NCI-H345 treated with DMSO at 0.1 percent for 48 hours (cell line): ENCODE measurements around the gene CRABP2.

Experiments used
- DNase-seq: peaks from one replicate; lab custom pipeline; 2025; ENCODE audit not compliant: unreplicated experiment; lab: John Stamatoyannopoulos, UW

Gene CRABP2

DNA sequence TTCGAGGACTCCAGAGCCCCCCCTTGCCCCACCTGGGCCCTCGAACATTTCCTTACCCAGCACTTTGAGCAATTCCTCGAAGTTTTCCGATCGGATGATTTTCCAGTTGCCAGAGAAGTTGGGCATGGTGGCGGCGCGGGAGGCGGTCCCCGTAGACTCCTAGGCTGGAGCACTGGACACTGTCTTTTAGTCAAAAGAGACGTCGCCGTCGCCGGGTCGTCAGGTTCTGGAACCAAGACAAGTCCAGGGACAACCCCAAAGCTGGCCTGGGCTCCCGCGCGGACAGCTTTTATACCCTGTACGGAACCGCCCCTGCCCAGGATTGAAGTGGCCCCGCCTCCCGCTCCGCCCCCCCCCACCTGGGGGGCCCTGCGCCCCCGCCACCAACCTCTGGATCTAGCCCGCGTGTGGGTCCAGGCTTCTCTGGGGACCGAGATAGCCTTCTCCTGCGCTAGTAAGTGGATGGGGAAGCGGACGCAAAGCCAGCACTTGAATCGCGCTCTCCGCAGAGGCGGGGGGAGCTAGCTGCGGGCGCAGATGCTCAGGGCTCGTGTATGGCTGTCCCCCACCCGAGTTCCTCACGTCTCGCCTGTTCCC lies at the start of gene CRABP2:
CRABP2 (minus strand) TSS at position 263 of the 597 bp plus-strand sequence; CDS start at position 126, 137 bp downstream.
- no peak for DNase-seq

DNA sequence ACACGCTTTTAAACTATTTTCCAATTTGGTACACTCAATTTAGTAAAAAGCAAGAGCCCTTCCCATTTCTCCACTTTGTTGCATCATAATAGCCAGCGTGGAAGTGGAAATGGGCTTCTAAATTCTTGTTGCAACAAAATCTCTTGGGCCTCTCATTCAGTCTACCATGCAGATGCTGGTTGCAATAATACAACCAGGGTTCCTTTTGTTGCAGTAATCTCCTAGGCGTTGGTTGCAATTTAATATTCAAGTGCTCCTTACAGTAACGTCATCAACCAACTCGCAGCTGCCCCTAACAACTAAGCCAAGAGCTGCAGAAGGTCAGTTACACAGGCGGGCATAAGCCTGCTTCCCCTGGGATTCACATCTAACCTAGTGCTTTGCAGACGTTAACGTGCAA lies 48.8 kb upstream of the CRABP2 start:
- DNase-seq, result no peak

DNA sequence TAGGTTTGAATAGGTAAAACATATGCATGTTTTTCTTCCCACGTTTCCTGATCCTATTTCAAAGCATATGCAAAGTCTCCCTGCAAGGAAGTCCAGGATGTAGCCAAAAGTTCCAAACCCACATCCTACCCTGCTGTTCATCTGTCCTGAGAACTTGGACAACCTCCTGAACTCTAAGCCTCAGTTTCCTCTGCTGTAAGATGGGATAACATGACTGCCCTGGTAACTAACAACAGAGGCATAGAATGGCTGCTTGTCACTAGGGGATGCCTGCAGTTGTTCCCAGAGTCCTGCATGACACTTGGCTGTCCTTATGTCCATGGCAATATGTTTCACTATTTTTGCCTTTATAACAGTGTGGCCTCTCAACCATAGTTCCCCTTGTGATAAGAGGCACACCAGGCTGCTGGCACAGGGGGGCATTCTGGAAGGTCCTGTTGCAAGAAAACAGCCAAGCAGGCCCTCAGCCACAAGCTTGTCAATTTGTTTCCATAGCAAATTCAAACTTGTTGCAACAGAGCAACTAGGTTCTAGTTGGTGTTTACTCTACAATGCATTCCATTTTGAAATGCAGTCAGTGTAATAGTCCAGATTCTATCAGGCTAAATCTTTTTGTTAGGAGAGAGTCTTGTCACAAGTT lies 47.6 kb upstream of the CRABP2 start:
- DNase-seq, result no peak

DNA sequence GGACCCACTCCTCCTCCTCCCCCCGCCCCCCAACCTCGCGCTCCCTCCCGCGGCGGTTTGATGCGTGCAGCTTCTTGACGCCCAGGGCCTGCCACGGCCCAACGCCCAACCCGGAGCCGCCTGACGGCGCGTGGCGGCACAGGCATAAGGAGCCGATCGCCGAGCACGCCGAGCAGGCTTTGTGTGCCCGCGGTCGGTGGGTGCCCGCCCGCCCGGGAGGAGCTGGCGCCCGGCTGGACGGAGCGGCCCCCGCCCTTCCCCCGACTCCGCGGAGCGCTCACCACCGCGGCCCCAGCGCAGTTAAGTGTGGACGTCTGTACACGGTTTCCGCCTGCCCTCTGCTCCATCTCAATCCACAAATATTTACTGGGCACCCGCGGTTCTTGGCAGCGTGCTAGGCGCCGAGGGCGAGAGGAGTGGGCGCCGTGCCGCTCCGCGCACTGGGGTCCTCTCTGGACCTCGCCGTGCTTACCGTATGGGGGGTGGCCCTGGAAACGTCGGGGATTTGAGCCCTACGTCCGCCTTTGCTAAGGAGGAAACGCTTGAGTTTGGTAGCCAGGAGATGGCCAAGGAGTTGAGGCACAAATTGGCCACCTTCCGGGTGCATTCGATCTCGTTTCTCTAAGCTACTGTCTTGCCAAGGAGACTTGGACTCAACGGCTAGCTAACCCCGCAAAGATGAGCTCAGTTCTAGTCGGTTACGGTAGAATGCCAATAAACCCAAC lies 46.5 kb upstream of the CRABP2 start:
- DNase-seq, result peak; percentile 83

DNA sequence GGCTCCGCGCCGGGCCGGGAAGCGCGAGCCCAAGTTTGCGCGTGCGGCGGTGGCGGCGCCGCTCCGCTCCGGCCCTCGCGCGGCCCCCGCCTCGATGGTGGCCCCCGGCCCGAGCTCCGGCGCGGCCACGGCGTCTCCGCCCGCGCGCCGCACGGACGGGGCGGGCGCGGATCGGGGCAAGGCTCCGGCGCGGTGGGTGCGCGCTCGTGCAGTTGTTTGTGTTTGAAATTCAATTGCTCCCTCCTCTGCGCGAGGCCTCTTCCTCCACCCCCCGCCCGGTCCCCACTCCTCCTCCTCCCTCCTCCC lies 46.0 kb upstream of the CRABP2 start, which contains the start of gene HDGF:
HDGF (minus strand) TSS at position 225 of the 306 bp plus-strand sequence. CDS start 246 bp downstream, outside the sequence.
- no peak for DNase-seq

DNA sequence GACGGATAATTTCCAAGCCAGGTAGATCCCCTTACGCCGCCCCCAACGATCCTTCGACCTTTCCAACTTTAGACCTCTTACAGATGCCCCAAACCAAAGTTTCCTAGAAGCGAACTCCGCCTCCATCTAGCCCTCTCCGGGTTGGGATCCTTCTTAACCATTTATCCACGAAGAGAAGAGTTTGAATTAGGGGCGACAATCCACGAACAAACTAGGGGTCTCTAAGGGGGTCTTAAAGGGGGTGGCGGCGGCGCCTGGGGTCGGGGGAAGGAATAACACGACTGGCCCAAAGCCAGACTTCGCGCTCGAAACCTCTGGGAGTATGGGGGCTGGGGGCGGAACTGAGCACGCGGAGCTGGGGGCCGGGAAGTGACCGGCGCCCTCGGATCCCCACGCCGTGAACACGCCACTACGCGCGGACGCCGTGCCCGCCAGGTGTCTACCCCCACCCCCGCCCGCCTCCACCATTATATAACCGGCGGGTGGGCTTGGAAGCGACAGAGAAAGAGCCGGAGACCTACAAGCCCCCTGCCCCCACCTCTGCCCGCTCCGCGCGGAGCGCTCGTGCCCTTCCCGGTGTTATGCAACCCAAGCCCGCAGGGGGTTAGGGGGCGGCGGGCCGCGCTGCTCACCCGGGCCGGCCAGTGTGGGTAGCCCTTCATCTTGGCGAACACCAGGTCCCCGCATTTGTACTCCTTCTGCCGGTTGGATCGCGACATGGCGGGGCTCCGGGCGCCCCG lies 45.5 kb upstream of the CRABP2 start:
- no peak for DNase-seq

DNA sequence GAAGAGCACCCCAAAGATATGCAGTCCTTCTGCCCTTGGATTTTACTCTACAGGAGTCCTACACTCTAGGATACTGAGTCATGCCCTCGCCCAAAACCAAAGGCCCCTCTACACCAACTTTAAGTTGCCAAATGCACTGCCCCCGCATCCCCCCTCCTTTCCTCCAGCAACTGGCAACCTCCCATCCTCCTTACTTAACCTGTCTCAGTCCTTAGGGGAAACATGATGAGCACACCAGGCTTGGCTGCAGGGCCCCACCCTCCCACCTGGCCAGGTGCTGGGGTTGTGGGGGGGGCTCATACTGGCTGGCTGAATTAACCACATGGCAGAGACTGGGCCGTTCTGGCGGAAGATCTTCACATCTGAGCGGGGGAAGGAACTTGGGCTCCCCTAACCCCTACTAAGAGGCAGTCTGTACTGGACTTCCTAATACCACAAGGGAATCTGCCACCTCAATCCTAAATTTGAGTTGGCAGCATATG lies 44.8 kb upstream of the CRABP2 start:
- no peak for DNase-seq

DNA sequence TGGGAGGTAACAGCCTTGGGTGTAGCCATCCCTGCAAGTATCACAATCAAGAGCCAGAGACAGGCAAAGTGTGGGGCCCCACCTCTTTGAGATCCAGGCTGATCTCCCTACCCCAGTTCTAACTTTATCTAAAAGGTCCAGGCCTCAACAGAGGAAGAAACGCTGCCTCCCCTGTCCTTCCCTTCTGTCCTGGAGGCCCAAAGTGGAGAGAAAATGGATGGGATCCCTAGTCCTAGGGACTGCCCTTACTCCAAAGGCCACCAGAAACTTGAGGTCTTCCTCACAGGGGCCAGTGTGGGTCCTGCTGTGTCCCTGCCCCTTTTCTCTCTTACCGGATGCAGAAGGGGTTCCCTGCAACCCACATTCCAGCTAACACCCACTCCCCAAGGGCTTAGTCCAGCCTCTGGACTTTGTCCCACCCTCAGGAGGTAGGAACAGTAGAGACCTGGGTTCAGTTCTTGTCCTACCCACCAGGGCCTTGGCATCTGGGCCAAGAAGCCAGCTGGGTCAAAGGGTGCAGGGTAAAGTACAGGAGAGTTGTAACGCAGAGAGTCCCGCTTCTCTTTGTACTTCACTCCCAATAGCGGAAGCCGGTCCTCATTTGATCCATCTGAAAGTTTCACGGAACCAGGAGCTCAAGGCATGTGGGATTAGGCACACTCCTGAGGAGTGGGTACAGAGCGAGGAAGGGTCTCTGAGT lies 44.2 kb upstream of the CRABP2 start:
- DNase-seq, result no peak

DNA sequence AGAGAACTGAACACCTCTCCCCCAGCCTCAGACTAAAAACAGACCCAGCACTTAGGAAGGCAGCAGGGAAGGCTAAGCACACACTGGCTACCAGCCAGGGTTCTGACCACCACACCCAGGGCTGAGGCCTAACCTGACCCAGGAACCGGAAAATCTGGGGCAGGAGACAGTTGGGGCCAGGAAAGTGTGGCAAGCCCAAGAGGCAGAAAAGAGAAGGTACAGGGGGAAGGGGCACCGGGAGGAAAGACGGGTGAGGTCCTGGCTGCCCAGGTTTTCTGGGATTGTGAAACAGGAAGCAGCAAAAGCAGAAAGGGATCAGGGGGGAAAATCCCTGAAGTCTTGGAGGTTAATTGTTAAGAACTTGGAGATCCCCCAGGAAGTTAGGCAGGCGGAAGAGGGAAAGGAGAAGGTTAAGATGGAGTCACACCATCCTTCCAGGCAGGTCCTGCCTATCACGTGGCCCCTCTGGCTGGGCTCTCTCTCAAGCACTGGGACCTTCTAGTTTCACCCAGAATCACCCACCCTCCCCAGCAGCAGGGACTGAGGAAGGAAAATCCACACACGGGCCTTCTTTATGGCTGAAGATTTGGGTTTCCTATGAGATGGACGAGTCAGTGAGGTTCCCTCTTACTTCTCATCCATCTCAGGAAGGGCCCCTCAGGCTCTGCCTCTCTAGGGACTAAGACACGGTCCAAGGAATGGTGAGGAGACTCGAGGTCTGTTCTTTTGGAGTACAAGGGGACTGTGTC lies 43.5 kb upstream of the CRABP2 start:
- DNase-seq, result no peak

DNA sequence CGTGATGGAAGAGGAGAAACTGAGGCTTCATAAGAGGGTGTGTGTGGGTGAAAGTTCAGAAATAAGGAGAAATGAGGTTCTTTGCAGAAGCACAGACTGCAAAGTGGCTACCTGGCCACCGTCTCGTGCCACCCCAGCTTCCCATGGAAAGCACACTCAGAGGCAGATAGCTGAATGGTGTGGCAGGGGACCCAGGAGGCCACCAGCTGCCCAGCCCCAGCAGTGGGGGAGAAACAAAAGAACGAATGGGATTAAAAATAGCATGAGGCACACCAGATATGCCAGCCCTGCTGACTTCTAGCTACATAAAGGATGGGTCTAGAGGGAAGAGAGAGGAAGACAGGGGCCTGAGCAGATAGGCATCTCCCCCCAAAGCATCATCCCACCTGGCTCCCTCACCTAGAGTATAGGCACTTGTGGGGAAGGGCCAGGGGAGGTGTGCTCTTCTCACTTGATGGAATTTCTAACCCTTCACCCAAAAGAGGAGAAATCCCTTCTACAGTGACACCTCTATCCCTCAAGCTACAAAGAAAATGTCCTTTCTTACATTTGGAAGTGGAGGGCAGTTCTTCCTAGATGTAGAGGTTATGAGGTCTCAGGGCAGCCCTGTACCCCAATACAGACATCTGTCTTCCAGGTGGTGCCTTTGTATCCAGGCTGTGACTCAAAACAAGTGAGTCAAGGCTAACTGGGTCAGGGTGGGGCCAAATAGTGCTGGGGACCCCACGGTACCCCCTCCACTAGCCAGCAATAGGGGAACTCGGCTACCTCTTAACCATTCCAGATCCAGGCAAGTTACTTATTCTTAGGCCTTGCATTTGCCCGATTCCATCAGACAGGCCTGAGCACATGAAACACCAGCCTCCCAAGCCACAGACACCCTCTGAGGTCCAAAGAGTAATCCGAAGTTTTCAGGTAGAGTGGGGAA lies 42.6 kb upstream of the CRABP2 start:
- no peak for DNase-seq

DNA sequence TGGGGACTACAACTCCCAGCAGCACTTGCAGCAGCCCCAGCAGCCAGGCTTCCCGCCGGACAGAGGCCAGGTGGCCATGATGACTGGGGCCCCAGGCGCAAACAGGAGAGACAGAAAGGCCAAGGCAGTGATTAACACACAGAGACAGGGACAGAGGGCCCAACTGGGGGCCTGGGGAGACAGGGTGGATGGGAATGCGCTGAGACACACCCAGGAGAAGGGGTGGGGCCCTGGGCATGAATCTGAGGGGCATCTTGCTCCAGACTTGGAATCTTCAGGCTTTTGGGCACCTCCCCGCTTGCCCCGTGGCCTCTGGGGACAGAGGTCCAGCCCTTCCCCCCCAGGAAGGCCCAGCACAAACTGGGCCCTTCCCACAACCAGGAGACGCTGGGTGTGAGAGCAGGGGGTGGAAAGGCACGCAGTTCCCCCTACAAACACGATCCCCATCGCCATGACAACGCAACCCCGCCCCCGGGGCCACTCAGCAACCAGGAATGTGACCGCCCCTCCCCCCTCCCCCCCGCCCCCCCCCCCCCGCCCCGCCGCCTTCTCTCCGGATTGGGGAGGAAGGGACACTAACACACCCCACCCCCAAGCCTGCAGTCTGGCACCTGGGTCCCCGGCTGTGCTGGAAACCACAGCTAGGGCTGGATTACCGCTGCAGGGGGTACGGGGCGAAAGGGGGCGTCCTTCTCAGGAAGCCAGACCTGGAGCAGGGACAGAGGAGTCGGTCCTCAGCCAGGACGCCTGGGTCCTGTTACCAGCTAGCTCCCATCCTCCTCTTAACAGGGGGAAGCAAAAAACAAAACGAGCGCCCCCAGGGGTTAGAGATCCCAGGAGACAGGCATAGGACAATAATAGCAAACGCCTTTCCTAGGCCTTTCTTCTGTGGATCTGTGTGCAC lies 41.6 kb upstream of the CRABP2 start:
- peak; percentile 34 for DNase-seq

DNA sequence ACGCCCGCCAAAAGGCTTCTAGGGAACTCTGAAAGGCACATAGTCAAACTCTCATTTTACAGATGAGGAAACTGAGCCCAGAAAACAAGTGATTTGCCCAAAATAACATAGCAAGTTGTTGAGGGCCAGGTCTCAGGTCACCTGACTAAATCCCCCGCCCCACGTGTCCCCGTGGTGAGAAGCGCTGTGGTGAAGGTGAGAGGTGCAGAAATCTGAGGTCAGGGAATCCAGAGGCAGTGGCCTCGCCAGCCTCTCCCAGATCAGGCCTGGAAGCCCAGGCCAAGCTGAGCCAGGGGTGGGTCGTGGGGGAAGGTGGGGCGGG lies 41.0 kb upstream of the CRABP2 start:
- no peak for DNase-seq

DNA sequence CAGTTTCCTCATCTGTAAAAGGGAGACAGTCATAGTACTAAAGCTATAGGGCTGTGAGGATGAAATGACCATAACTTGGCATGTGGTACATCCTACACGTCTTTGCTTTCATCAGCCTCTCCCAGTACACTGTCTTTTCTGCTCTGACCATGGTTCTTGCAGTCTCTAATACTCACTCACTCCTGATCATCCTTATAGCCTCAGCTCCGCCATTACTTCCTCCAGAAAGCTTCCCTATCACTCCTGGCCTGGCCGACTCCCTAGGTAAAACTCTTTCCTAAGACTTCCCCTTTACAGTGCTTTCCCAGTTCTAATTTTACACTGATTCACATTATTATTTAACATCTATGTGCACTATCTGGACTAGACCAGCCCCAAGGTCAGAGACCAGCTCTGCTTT lies 40.5 kb upstream of the CRABP2 start:
- DNase-seq, result no peak

DNA sequence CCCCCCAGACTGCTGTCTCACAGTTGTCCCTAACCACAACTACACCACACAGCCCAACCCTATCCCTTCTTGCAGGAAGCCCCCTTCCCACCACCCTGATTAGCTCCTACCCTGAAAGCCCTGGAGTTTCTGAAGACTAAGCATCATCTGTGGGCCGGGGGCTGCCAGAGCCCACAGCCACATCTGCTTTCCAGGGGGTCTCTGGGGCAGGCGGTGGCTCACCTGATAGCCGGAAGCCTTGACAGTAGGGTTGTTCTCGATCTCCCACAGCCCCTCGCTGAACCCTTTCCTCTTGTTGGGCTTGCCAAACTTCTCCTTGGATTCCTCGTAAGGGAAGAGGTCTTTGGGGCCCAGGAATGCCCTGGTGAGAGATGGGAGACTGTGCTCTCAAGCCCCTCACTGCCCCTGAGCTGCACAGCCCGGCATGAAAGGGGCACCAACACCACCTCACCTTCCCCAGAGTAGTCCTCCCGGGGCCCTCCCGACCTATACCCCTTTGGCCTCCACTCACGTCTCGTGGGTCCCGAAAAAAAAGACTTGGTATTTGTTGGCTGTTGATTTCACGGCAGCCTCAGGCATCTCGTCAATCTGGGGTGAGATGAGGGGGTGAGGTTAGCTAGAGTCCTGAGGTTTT lies 39.5 kb upstream of the CRABP2 start:
- no peak for DNase-seq

DNA sequence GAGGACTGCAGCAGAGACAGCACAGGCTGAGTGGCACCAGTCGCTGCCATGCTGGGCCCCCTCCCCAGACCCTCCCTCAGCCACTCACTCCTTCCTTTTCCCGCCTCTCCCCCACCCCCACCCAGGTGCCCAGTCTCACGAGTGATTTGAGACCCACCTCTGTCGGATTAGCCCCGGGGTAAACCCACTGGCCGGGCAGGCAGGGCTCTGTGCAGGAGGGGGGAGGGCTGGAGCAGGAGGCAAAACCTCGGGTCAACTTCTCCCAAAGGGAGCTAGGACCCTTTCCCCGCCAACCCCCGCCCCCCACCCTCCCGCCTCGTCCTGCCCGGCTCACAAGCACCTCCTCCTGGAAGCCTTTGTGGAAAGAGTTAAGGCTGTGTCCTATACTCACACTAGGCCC lies 39.0 kb upstream of the CRABP2 start:
- no peak for DNase-seq

DNA sequence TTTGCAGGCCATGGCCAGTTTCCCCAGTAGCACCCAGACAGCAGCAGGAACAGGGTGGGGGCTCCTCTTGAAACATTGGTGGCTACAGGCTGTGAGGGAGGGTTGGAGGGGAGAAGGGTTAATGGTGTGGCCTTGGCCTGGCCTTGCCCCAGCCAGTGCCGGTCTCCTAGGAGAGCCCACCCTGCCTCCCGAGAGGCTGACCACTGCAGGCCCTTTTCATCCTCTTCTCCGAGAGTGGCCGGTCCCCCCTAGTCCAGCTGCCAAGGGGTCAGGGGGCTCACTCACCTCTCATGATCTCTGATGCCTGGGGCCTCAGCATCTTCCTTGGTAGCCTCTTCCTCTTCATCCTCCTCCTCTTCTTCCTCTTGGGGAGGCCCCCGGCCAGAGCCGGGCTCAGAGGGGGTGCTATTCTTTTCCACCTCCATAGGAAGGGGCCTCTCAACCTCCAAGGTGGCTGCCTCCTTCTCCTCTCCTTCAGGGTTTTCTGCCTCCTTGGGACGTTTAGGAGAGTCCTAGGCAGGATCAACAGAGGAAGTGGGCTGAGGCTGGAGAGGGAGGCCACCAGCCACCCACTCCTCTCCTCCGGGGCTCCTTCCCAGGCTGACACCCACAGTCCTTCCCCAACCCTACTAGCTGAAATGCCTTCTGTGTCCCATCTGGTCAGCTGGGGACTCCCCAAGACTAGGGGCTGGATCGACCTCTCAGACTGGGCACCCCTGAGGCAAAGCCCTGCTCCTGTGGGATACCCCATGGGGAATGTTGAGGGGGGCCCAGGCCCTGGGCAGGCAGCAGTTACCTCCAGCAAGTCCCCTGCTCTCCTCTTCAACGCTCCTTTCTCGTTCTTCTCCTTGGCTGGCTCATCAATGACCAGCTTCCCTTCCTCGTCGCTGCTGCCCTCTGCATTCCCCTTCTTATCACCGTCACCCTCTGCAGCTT lies 38.3 kb upstream of the CRABP2 start:
- no peak for DNase-seq

DNA sequence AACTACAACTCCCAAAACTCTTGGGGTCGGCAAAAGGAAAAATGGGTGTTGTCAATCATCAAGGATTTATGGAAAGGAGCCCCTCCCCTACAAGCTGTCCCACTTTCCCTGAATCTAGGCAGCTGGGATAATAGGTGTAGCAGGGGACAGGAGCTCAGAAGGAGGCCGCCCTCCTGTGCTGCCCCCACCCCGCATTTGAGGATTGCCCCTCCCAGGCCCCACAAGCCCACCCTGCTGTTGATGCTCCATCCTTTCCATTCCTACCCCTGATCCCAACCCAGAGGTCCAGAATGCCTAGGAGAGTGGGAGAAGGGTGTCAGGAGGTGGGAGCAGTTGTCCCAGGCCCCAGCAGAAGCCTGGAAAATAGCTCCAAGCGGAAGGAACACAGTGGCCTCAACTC lies 37.4 kb upstream of the CRABP2 start:
- DNase-seq, result no peak
